SK-N-MC (cell line): ENCODE data around the gene BIRC7.

Experiments used
- FOXP2 ChIP-seq: optimal IDR thresholded peaks from 2 replicates; pipeline ENCODE3; 2011; ENCODE audit warnings: mild to moderate bottlenecking, moderate library complexity; ENCODE audit not compliant: insufficient read depth; ENCODE audit errors: extremely low read length, control extremely low read depth
- POLR2AphosphoS5 ChIP-seq: IDR thresholded peaks from 2 replicates; pipeline ENCODE4 v1.6.1; 2012; ENCODE audit warnings: mild to moderate bottlenecking, low read depth, low read length, borderline replicate concordance

- TF ChIP-seq POLR2AphosphoS5 = no peak
- TF ChIP-seq FOXP2 = no peak
Observed at GRCh38 chr20:63186528-63187316, 49.0 kb upstream of the BIRC7 start.
